Sigmoid colon (tissue), 7 donors: ENCODE results near the gene UCKL1. TPM values are rescaled to one million over a fixed set of nuclear protein-coding genes. Genes with fewer than 3 reads are reported as not detected.

Experiments
- DNase-seq: peaks from one replicate; pipeline ENCODE4 v3.0.0-alpha.2; 2019
- H3K27ac ChIP-seq, 4 donors: fragments of 200-600 bp; sonication (generic); one replicate each; pipeline ENCODE4 v1.5.1; 2016 to 2019; ENCODE audit warnings: mild to moderate bottlenecking in 1 of 4
- H3K27me3 ChIP-seq, 3 donors: fragments of 200-600 bp; sonication (generic); one replicate each; pipeline ENCODE4 v1.5.1; 2019; ENCODE audit warnings: mild to moderate bottlenecking in 1 of 3
- H3K36me3 ChIP-seq, 4 donors: fragments of 200-600 bp; sonication (generic); one replicate each; pipeline ENCODE4 v1.5.1; 2016 to 2019
- H3K4me1 ChIP-seq, 4 donors: fragments of 200-600 bp; sonication (generic); one replicate each; pipeline ENCODE4 v1.5.1; 2017 to 2019
- H3K4me3 ChIP-seq, 4 donors: fragments of 200-600 bp; sonication (generic); one replicate each; pipeline ENCODE4 v1.5.1; 2017 to 2019; ENCODE audit warnings: mild to moderate bottlenecking in 2 of 4, moderate library complexity in 1 of 4
- H3K9me3 ChIP-seq, 4 donors: fragments of 200-600 bp in 3 of 4; sonication (generic) in 3 of 4; one replicate each; pipeline versions ENCODE4 v1.5.1 to v1.6.1; 2013 to 2019
- CTCF ChIP-seq, 4 experiments: fragments of 450-650 bp in 3 of 4; fragments of 200-600 bp in 1 of 4; IDR thresholded peaks; one replicate each; pipeline ENCODE4 v1.5.1; 2016 to 2019; ENCODE audit warnings: antibody characterized with exemption in 4 of 4, mild to moderate bottlenecking in 3 of 4, moderate library complexity in 2 of 4
- EP300 ChIP-seq, 4 donors: sonication (generic); formaldehyde crosslinking; IDR thresholded peaks; one replicate each; pipeline ENCODE4 v1.6.1; 2017; ENCODE audit warnings: antibody characterized with exemption in 4 of 4
- POLR2A ChIP-seq, 2 donors: fragments of 450-650 bp; IDR thresholded peaks; one replicate each; pipeline ENCODE4 v1.6.1; 2016; ENCODE audit warnings: antibody characterized with exemption in 2 of 2, mild to moderate bottlenecking in 2 of 2, moderate library complexity in 2 of 2
- POLR2AphosphoS5 ChIP-seq, 4 donors: sonication (generic); formaldehyde crosslinking; IDR thresholded peaks; one replicate each; pipeline ENCODE4 v1.6.1; 2017; ENCODE audit warnings: antibody characterized with exemption in 4 of 4
- whole genome bisulfite sequencing, 2 donors: extraction: QIAGEN DNeasy Blood & Tissue Kit; methylation state at CpG; one replicate each; pipeline ENCODE4 v1.1.7; 2013; 5-methylcytosine and 5-hydroxymethylcytosine counted together
- intact Hi-C: fragments of 100-400 bp; cut with DNase I; formaldehyde crosslinking; loops from one replicate; pipeline ENCODE4 v1.15.1; 2023
- polyA plus RNA-seq, 3 donors: library from polyadenylated mRNA; stranded (reverse); fragments of 200-250 nt; gene quantifications; one replicate each; pipeline ENCODE4 v1.2.3, GENCODE V29; 2013
- total RNA-seq, 4 donors: library from RNA; depleted of rRNA; stranded (reverse); fragments of >200 nt; gene quantifications; one replicate each; pipeline ENCODE4 v1.1.0, GENCODE V29; 2016
- donor health status: healthy with polysubstance abuse.
- donor health status: Bipolar disorder and iron deficiency.
- donor health status: healthy.

UCKL1 gene
- total and polyA plus RNA-seq, 7 donors: 21.1 to 45.6 (median 26.1) TPM

DNA sequence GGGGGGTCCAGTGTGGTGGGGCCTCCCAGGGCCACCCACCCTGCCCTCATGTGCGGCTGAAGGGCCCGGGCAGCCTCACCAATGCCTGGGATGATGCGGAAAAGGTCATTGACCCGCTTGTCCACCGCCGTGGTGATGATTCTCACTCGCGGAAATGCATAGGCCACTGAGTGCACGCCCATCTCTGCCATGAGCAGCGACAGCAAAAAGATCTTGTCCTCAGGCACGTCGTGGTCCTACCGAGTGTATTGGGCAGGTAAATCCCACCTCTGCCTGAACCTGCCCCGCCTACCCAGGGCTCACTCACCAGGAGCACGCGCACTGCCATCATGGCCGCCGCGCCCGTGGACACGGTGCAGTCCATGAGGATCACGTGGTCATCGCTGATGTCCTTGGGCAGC is 16.1 kb downstream of the UCKL1 start:
- 93 to 96% methylated on average over 23 of the region's 23 CpGs for WGBS, 2 donors
- Histone ChIP-seq H3K27ac (no peak overlapping the region), H3K4me3 (no peak overlapping the region), H3K9me3 (no peaks in the 10 kb centered on the region), H3K27me3 (no peaks in the 10 kb centered on the region), H3K36me3 (peaks cover 36 to 82% (median 41%) of the 10 kb centered on the region in 4 donors), H3K4me1 (peaks cover 0 to 14% (median 2%) of the 10 kb centered on the region in 4 donors)
- intact Hi-C loops: no loop called here
- peak; percentile 67 for DNase-seq
- no peak for TF ChIP-seq POLR2AphosphoS5 (IDR thresholded peaks at IDR 0.05)
- TF ChIP-seq CTCF (IDR thresholded peaks at IDR 0.05): no peak
- no peak for TF ChIP-seq POLR2A (IDR thresholded peaks at IDR 0.05)

DNA sequence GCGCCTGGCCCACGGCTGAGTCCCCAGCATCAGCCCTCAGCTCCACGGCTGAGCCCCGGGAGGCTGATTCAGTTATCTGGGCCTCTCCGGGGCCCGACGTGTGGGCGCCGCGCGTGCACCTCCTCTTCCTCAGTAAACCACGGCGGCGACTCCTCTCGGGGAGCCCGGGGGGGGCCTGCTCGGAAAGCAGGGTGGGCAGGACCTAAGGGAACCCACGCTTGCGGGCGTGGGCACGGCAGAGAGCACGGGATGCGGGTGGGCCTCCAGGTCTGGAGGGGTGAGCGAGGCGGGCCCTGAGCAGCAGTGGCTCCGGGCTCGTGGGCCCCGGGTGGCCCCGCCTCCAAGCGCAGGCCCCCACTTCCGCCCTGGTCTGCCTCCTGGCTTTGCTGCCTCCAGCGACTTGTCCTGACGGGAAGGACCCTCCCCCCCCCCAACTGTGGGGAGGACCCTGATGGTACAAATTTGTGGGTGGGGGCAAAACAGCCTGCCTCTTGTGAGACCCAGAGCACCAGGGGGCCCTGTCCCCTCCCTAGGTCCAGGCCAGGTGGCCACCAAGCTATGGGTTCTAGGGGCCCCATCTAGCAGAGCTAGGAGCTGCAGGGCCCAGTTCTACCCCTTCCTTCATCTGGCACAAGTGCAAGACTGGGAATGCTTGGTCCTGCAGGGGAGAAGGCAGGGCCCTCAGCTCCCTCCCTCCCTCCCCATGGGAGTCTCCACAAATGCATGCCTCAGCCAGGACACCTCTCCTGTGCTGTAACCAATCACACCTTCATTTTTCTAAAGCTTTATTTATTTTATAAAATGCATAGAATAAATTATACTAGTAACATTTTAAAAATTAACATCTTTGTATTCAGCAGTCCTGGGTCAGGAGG is 16.9 kb downstream of the UCKL1 start:
- peak; percentile 63 for DNase-seq
- H3K27ac ChIP-seq: no peak overlapping the region
- no peak overlapping the region for H3K4me3 ChIP-seq
- TF ChIP-seq EP300 (IDR thresholded peaks at IDR 0.05) (no peak), CTCF (IDR thresholded peaks at IDR 0.05) (no peak), POLR2AphosphoS5 (IDR thresholded peaks at IDR 0.05) (no peak), POLR2A (IDR thresholded peaks at IDR 0.05) (no peak)
- 77 to 91% methylated on average over 33 of the region's 33 CpGs for WGBS, 2 donors
- H3K9me3 ChIP-seq: no peaks in the 10 kb centered on the region
- intact Hi-C loops: no loop called here
- H3K27me3 ChIP-seq: no peaks in the 10 kb centered on the region
- peaks cover 33 to 82% (median 35%) of the 10 kb centered on the region in 4 donors for H3K36me3 ChIP-seq
- peaks cover 0 to 14% (median 2%) of the 10 kb centered on the region in 4 donors for H3K4me1 ChIP-seq

GRCh38 chr20:63937596-63937995 is 18.6 kb downstream of the UCKL1 start:
- no peaks in the 10 kb centered on the region for H3K27me3 ChIP-seq
- no peak for DNase-seq
- no peak overlapping the region for H3K4me3 ChIP-seq
- no peak overlapping the region for H3K27ac ChIP-seq
- intact Hi-C loops: no loop called here
- WGBS, 2 donors: 87 to 94% methylated on average over 14 of the region's 14 CpGs
- peaks cover 19 to 76% (median 22%) of the 10 kb centered on the region in 4 donors for H3K36me3 ChIP-seq
- H3K4me1 ChIP-seq: peaks cover 0 to 5% (median 1%) of the 10 kb centered on the region in 4 donors
- H3K9me3 ChIP-seq: no peaks in the 10 kb centered on the region
- no peak for TF ChIP-seq CTCF (IDR thresholded peaks at IDR 0.05)
- no peak for TF ChIP-seq POLR2A (IDR thresholded peaks at IDR 0.05)
- TF ChIP-seq POLR2AphosphoS5 (IDR thresholded peaks at IDR 0.05): no peak
- TF ChIP-seq EP300 (IDR thresholded peaks at IDR 0.05): no peak

DNA sequence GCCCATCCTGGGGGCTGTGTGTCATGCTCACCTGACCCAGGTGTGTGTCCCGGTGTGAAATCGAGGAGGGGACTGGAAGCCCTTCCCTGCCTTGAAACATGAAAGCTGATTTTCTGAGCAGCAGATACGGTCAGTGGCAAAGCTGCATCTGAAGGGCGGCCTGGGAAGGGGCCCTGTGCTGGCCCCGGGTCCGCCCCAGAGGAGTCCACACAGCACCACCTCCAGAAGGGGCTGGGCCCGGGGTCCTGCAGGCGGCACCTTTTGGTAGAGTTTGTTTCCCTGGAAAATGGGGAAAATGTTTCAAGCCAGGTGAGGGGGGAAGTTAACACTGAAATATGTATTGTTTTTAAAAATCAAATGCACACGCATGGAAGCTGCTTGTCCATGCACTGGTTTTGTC is 20.8 kb downstream of the UCKL1 start:
- no peaks in the 10 kb centered on the region for H3K9me3 ChIP-seq
- no peaks in the 10 kb centered on the region for H3K27me3 ChIP-seq
- DNase-seq: no peak
- peaks cover 0 to 5% (median 0%) of the 10 kb centered on the region in 4 donors for H3K4me1 ChIP-seq
- TF ChIP-seq CTCF (IDR thresholded peaks at IDR 0.05) (no peak), POLR2A (IDR thresholded peaks at IDR 0.05) (no peak), EP300 (IDR thresholded peaks at IDR 0.05) (no peak), POLR2AphosphoS5 (IDR thresholded peaks at IDR 0.05) (no peak)
- peaks cover 24 to 85% (median 31%) of the 10 kb centered on the region in 4 donors for H3K36me3 ChIP-seq
- H3K27ac ChIP-seq: no peak overlapping the region
- intact Hi-C loops: no loop called here
- 92 to 95% methylated on average over 9 of the region's 9 CpGs for WGBS, 2 donors
- no peak overlapping the region for H3K4me3 ChIP-seq
